H7 (cell line): ENCODE measurements around the gene COG5. TPM values are rescaled to one million over a fixed set of nuclear protein-coding genes. Genes with fewer than 3 reads are reported as not detected.

ENCODE experiments used
- DNase-seq: peaks from one replicate; pipeline ENCODE4 v3.0.0; 2012
- H3K27me3 ChIP-seq: 2 replicates; pipeline ENCODE4 v1.6.0; 2011; ENCODE audit warnings: mild to moderate bottlenecking, low read length; ENCODE audit not compliant: control insufficient read depth, insufficient read depth
- H3K36me3 ChIP-seq: replicated peaks from 2 replicates; pipeline ENCODE4 v1.5.1; 2011; ENCODE audit warnings: low read length; ENCODE audit not compliant: control insufficient read depth, insufficient read depth
- H3K4me3 ChIP-seq: 2 replicates; pipeline ENCODE4 v1.5.1; 2011; ENCODE audit warnings: low read depth, mild to moderate bottlenecking, control low read depth, low read length, moderate library complexity; ENCODE audit not compliant: insufficient read depth
- total RNA-seq: library from RNA; depleted of rRNA; stranded (reverse); fragments of >200 nt; shearing (Covaris generic); gene quantifications from 2 replicates; pipeline ENCODE4 v1.2.3, GENCODE V29; 2014

COG5 gene
- total RNA-seq, 1 experiment from 2014 or later: 13.5 TPM

DNA sequence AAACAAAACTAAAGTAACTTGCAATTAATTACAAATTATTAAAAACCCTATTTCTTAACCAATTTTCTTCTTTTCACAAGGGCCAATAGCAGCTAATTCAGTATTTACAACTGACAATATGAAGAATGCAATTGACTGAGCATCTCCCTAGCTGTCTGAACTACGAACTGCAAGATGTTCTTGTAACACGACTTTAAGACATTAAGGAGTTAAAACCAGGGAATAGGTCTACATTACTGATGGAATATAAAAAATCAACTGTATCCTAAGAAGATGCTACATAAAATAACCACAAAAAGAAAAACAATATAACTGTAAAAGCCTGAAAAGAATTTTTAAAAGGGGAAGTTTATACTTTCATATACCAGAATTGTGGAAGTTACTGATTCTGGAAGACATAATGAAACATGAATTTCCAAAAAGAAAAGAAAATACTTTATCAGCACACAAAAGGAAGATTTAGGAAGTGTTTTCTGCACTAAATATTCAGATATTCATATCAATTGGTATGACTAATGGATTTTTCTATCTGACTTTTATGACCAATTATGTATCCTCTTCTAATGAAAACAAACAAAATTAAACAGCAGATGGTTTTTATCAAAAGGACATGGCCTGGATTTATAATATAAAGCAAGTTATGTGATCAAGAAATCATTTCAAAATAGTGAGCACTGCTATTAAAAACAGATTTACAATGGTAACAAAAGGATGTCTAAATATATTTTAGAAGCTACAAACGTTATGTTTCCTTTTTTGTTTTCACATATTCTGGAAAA is 92.2 kb downstream of the COG5 start:
- H3K27me3 ChIP-seq: no peaks in the 10 kb centered on the region
- H3K36me3 ChIP-seq: no peaks in the 10 kb centered on the region
- H3K4me3 ChIP-seq: no peak overlapping the region
- DNase-seq: no peak

DNA sequence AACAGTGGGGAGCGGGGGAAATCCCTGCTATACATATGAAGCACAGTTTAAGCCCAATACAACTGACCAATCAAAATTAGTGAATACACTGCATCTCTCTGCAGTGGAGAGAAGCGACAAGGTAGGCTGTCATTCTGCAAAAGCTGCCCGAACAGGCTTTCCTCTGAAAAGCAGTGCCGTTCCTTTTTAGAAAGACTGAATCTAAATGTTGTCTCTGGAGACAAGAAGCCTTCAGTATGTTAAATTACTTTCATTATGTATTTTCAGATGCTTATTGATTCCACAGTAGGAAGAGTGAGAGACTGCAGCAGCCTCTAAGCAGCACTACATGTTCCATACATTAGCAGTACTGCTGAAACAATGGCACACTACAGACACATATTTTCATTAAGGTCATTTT is 93.8 kb downstream of the COG5 start, which contains the start of gene GPR22:
TSS of gene GPR22 (plus strand) at position 129 of the 400 bp plus-strand sequence. CDS start 4,004 bp downstream, outside the sequence.
- H3K27me3 ChIP-seq: no peaks in the 10 kb centered on the region
- no peaks in the 10 kb centered on the region for H3K36me3 ChIP-seq
- no peak for DNase-seq
- H3K4me3 ChIP-seq: no peak within 1 kb of the TSS

DNA sequence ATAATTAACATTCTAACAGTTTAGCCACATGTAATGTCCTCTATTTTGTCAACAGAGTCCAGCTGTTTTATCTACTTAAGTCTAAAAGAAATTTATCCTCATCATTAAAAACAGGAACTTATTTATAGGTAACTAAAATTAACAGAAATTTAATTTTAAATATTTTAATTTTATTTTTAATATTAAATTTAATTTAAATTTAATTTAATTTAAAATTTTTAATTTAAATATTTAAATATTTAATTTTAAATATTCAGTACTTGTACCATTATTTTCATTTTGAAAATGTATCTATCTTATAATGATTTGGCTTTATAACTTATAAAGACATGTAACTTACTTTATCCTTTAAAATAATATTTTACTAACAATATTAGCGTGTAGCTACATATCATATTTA is 94.9 kb downstream of the COG5 start:
- DNase-seq: no peak
- H3K36me3 ChIP-seq: no peaks in the 10 kb centered on the region
- no peak overlapping the region for H3K4me3 ChIP-seq
- H3K27me3 ChIP-seq: no peaks in the 10 kb centered on the region

DNA sequence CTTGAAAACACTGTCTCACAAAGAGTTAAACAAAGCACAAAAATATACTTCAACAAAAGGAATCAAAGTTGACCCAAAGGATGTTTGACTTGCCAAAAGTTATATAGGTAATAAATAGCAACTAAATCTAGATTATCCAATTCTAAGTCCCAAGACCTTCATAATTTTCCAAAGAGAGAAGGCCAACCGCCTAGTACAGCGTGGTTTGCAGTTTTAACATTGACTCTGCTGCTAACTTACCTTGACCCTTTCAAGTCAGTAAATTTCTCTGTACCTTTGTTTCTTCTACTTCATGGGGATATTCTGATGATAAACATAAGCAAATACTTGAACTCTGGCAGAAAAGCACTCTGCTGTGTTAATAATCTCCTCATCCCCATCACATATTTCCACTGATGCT is 95.7 kb downstream of the COG5 start:
- DNase-seq: no peak
- Histone ChIP-seq H3K4me3 (no peak overlapping the region), H3K36me3 (no peaks in the 10 kb centered on the region), H3K27me3 (no peaks in the 10 kb centered on the region)

DNA sequence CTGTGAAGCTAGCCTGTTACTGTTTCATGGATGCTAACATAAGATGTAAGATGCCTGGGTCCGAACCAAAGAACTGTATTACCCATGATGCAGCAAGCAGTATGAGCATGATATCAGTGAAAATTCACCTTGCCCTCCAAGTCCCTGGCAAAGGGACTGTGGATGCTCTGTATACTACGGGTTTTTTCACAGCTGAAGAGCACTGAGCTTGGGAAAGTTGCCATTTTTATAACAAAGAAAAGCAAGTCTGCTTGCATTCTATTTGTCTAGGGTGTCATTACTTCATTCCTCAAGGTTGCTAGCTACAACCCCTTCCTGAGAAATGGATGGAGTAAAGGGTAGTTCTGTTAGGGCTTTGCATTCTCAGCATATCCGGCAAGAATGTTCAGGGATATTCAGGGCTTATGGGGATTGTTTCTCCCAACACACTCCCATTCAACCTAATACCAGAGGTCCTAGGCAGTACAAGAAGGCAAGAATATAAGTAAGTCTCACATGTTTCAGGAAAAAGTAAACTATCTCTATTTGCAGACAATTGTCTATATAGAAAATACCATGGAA is 99.0 kb downstream of the COG5 start:
- no peaks in the 10 kb centered on the region for H3K36me3 ChIP-seq
- no peaks in the 10 kb centered on the region for H3K27me3 ChIP-seq
- no peak for DNase-seq
- no peak overlapping the region for H3K4me3 ChIP-seq

DNA sequence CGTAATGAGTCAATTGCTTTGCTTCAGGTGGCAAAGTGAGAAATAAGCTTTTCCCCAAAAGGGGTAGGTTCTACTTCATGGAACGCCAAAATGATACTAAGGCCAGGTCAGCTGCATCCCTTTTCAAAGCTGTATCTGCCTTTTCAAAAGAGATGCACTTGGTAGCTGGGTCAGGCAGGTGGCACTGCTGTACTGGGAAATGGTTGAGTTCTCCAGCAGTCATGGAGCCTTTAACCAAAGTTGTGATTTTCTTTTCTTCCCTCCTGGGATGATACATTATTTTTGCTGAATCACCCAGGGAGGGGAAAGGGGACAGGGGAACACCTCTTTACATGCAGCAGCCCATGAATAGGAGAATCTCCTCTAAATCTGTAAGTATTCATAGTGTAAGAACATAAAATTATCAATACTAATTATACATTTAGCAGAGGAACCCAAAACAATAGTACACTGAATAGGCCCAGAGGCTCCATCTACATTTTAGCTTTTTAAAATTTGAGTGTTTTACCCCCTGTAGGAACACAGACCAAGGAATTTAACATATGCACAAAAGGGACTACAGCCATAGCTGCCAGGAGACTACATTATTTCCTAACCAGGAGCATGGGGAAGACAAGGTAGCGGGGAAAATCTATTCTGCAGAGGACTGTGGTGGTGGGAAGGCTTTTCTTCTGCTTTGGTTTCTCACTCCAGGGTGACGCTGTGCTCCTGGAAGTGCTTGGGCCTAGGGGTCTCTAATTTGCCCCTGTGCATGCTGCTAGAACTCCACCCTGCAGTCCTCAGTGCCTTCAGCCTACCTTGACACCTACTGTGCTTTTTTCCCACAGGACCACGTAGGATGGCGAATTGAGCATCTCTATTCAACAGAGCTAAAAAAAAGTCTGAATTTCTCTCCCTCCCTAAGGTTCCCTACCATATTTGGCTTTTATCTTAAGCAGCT is 100.3 kb downstream of the COG5 start:
- Histone ChIP-seq H3K27me3 (no peaks in the 10 kb centered on the region), H3K36me3 (no peaks in the 10 kb centered on the region), H3K4me3 (no peak overlapping the region)
- DNase-seq: peak; percentile 27

DNA sequence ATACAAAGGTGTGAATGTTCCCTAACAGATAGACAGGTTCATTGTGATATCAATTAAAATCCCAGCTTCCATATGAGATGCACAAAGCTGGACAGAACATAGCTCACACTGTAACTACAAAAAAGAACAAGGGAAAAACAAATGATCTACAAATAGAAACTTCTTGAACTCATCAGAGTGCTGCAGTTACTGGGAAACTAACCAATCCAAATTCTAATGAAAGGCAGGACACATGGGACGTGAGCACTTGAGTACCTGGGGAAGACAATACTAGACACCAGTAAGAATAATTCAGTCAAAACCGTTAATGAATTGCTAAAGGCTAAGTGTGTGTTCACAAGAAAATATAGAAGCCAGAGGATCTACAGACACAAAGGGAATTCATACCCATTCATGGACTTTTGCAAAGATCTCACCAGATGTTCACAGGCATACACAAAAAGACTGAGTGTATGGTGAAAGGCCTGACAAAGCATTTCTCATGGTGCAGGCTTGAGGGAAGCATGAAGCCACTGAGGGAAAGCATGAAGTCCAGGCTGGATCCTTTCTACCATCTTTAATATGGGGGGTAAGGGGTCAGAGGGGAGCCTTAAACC is 101.7 kb downstream of the COG5 start:
- Histone ChIP-seq H3K36me3 (no peaks in the 10 kb centered on the region), H3K4me3 (no peak overlapping the region), H3K27me3 (no peaks in the 10 kb centered on the region)
- no peak for DNase-seq

DNA sequence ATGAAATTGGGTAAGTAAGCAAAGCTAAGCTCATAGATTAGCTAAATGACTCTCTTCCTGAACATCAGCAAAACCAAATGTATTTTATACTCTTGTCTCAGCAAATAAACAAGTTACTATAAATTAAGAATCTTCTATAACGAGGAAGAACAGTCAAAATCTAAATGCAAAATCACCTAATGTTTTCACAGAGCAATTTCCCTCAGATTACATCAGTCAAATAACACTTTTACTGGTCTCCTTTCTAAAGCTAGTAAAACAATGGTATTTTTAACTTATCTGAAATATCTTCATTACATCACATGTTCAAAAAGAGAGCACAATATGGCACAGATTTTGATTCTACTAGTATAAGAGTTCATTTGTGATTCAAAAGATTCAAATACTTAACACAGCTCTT is 110.3 kb downstream of the COG5 start:
- H3K27me3 ChIP-seq: no peaks in the 10 kb centered on the region
- H3K4me3 ChIP-seq: no peak overlapping the region
- H3K36me3 ChIP-seq: no peaks in the 10 kb centered on the region
- DNase-seq: no peak

DNA sequence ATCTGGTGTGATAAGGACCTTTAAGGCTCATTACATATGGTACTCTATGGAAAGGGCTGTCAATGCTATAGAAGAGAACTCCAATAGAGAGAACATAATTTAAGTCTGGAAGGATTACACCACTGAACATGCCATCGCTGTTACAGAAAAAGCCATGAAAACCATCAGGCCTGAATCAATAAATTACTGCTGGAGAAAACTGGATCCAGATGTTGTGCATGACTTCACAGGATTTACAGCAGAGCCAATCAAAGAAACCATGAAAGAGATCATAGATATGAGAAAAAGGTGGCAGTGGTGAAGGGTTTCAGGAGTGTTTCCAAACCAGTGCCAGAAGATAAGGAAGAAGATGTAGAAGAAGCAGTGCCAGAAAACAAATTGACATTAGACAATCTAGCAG is 112.8 kb downstream of the COG5 start:
- Histone ChIP-seq H3K36me3 (no peaks in the 10 kb centered on the region), H3K4me3 (no peak overlapping the region), H3K27me3 (no peaks in the 10 kb centered on the region)
- DNase-seq: no peak

DNA sequence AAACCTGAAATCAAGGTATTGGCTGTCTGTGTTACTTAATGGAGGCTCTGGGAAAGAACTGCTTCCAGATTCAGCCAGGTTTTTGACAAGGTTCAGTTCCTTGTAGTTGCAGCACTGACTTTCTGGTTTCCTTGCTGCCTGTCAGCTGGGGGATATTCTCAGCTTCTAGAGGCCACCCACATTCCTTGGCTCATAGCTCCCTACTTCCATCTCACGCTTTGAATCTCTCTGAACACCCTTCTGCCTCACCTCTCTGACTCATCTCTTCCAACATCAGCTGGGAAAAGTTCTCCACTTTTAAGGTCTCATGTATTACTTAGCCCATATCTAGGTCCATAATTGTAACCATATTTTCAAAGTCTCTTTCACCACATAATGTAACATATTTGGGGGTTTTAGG is 116.7 kb downstream of the COG5 start:
- no peaks in the 10 kb centered on the region for H3K27me3 ChIP-seq
- H3K4me3 ChIP-seq: no peak overlapping the region
- DNase-seq: no peak
- no peaks in the 10 kb centered on the region for H3K36me3 ChIP-seq

DNA sequence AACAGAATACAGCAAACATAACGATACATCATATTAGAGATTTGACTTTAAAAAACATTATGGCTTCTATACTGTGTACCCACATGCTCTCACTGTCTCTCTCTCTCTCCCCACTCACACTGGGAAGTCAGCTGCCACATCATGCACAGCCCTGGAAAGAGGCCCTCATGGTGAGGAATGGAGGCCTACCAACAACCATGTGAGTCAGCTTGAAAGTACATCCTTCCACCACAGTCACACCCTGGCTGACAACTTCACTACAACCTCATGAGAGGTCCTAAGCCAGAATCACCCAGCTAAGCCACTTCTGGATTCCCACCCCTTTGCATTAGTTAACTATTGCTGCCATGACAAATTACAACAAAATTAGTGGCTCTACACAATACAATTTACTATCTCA is 117.2 kb downstream of the COG5 start:
- DNase-seq: no peak

DNA sequence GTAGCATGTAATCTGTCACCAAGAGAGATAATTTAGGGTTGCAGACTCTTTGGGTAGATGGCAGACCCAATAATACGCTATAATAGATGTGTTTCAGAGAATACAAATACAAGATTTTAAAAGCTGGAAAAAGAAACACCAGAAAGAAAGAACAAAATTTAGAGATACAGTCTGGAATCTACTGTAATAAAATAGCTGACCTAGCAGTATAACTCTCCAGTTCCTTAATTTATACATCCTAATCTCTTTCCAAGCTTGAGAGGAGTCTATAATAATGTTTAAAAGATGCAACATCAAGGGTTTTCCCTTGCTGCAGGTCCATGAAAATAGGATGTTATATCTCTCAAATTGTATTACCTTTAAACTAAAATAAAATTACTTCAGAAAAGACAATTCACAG is 121.0 kb downstream of the COG5 start:
- no peak for DNase-seq
- H3K4me3 ChIP-seq: no peak overlapping the region
- no peaks in the 10 kb centered on the region for H3K27me3 ChIP-seq

More for the DNA sequence above, 117.2 kb downstream of the COG5 start:
- Histone ChIP-seq H3K4me3 (no peak overlapping the region), H3K36me3 (no peaks in the 10 kb centered on the region), H3K27me3 (no peaks in the 10 kb centered on the region)

DNA sequence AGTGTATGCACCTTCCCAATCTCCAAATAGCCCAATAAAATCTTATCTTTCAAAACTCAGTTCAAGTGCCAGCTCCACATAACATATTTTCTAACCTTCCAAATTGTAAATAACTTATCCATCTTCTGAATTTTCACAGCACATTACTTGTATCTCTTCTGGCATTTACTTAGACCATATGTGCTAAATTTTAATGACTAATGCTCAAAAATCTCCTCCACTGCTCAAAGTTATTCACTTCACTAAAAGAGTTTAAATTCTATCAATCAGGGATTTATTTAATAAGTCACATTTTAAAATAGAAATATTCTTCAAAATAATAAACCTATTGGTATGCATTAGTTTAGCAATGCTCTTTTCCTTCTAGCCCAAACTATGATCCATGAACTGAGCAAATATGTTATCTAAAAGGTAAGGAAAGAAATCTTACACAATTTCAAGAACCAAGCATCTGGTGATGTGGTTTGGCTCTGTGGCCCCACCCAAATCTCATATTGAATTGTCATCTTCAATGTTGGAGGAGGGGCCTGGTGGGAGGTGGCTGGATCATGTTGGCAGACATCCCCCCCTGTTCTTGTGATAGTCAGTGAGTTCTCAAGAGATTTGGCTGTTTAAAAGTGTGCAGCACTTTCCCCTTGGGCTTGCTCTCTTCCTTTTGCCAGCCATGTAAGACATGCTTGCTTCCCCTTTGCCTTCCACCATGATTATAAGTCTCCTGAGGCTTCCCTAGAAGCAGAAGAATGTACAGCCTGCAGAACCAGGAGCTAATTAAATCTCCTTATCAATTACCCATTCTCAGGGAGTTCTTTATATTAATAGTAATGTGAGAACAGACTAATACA is 121.9 kb downstream of the COG5 start:
- H3K36me3 ChIP-seq: no peaks in the 10 kb centered on the region
- no peak for DNase-seq
- H3K4me3 ChIP-seq: no peak overlapping the region
- no peaks in the 10 kb centered on the region for H3K27me3 ChIP-seq

More for the DNA sequence above, 121.0 kb downstream of the COG5 start:
- H3K36me3 ChIP-seq: no peaks in the 10 kb centered on the region

DNA sequence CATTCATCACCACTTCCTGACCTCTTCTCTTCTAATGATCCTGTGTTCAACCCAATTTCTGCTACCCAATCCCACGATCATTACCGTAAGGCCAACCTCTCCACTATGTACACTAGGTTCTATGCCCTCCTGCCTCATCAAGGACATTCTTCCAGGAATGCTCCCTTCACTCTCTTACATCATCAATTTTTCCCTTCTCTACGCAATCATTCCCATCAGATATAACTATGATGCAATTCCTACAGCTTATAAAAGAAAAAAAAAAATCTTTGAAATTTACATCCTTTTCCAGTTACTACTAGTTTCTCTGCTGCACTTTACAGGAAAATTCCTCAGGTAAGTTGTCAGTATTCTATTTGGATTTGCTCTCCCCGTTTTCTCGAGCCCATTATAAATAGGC is 124.7 kb downstream of the COG5 start:
- DNase-seq: no peak
- Histone ChIP-seq H3K36me3 (no peaks in the 10 kb centered on the region), H3K4me3 (no peak overlapping the region), H3K27me3 (no peaks in the 10 kb centered on the region)
